Retinal pigment epithelial cell (primary cell): ENCODE data around the gene TBXAS1.

Experiments used
- DNase-seq: peaks from one replicate; pipeline ENCODE4 v3.0.0-alpha.2; 2010; ENCODE audit warnings: low read depth
- H3K4me3 ChIP-seq: 2 replicates; pipeline ENCODE4 v1.5.1; 2011; ENCODE audit warnings: mild to moderate bottlenecking, low read length, control low read depth, moderate library complexity
- TF ChIP-seq, protein P1 (sequence below): conservative IDR thresholded peaks from 2 replicates; pipeline ENCODE4 v1.5.1; 2011; ENCODE audit warnings: low read depth, low read length, control low read depth, inconsistent platforms

TBXAS1 gene

DNA sequence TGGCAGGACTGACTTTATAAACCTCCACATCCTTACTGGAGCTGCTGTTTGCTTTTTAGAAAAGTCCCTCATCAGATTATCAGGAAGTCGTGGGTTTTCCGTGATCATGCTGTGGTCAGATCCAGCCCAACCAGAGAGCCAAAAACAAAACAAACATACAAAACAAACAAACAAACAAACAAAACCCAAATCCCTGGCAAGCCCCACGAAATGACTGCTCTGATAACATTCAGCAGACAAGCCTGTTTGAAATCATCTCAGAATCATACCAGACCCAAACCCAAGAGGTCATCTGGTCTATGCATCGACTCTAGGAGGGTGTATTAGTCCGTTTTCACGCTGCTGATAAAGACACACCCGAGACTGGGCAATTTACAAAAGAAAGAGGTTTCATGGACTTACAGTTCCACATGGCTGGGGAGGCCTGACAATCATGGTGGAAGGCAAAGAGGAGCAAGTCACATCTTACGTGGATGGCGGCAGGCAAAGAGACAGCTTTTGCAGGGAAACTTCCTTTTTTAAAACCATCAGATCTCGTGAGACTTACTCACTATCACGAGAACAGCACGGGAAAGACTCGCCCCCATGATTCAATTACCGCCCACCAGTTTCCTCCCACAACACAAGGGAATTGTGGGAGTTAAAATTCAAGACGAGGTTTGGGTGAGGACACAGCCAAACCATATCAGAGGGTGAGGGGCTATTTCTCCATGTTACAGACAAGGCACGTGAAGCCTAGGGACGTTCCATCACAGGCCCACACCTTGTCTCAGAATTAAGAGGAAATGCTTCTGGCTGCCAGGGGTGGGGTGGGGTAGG is 148.0 kb downstream of the TBXAS1 start:
- TF ChIP-seq, protein P1, sequence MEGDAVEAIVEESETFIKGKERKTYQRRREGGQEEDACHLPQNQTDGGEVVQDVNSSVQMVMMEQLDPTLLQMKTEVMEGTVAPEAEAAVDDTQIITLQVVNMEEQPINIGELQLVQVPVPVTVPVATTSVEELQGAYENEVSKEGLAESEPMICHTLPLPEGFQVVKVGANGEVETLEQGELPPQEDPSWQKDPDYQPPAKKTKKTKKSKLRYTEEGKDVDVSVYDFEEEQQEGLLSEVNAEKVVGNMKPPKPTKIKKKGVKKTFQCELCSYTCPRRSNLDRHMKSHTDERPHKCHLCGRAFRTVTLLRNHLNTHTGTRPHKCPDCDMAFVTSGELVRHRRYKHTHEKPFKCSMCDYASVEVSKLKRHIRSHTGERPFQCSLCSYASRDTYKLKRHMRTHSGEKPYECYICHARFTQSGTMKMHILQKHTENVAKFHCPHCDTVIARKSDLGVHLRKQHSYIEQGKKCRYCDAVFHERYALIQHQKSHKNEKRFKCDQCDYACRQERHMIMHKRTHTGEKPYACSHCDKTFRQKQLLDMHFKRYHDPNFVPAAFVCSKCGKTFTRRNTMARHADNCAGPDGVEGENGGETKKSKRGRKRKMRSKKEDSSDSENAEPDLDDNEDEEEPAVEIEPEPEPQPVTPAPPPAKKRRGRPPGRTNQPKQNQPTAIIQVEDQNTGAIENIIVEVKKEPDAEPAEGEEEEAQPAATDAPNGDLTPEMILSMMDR: no peak
- no peak for DNase-seq
- no peak overlapping the region for H3K4me3 ChIP-seq

DNA sequence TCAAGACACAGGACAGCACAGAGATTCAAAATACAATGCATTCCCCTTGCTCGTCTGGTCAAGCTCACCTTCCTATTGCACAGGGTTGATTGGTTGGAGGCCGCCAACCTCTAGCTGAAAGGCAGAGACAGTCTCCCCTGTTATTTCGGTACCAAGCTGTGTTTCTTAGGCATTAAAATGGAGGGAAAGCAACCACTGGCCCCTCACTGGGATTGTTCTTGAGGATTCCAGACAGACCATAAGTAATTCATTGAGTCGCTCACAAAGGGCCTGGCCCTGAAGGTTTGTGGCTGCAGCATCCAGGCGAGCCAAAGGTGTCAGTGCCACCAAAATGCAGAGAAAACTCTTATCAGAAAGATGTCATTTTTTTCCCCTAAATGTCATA is 152.4 kb downstream of the TBXAS1 start:
- TF ChIP-seq, protein P1: no peak
- H3K4me3 ChIP-seq: no peak overlapping the region
- DNase-seq: no peak

DNA sequence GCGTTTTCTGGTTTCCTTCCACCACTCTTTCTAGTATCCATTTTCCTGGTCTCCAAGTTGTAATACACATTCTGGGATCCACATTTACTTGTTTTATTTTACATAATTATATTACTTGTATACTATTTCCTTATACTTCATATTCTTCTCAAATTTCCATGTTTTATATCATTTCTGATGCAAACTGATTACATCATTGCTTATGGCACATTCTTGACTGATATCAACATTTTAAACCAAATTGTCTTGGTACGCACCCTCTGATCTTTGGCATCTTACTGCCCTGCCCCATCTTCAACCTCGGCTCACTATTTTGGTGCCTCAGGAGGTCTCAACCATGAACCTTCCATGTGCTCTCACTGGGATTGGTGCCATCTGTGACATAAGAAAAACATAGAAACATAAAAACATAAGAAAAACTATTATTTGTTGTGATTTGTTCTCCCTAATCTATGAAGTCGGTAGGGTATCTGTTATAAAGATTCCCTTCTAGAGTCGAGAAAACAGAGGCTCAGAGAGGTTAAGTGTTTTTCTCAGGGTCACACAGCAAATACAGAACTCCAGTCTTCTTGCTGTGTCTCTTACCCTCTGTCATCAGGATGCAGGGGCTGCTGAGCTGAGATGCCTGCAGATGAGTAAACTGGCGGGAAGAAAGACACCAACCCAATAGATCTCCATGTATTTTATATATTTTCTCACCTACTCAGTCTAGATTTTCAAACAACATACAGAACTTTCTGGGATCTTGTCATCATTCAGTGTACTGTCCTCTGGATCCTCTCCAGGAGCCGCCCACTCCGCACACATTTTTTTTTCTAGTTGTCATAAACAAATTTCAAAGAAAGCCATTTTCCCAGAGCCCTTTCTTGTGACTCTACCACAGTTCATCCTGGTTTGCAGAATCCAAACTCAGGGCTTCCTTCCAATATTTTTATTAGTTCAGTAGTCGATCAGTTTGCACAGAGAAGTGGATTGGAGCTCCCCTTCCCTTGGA is 154.2 kb downstream of the TBXAS1 start:
- TF ChIP-seq, protein P1: no peak
- no peak overlapping the region for H3K4me3 ChIP-seq
- no peak for DNase-seq

DNA sequence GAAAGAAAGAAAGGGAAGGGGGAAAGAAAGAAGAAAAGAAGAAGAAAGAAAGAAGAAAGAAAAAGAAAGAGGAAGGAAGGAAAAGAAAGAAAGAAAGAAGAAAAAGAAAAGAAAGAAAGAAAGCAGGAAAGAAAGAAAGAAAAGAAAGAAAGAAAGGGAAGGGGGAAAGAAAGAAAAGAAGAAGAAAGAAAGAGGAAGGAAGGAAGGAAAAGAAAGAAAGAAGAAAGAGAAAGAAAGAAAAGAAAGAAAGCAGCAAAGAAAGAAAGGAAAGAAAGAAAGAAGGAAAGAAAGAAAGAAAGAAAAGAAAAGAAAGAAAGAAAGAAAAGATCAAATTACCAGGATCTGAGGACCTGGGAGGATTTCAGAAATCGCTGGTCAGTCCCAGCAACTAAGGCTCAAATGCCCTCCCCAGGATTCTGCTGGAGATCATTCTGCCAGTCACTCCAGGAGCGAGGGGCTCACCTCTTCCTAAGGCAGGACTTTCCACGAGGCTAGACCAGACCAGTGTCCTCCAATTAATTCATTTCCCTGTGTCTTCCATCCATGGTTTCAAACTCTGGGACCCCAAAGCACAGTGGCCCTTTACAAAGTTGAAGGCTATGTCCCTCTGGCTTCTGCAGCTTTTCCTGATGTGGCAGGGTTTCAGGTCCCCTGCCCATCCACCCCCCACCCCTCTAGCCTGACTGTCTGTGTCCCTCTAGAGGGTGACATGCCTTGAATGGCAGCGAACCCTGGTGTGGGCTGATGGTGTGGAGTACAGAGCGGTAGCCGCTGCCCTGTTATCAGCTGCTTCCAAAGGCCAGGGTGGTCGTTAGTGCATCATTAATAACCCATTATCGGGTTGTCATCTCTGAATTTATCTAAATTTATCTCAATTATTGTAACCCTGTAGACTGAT is 155.8 kb downstream of the TBXAS1 start:
- TF ChIP-seq, protein P1: no peak
- no peak overlapping the region for H3K4me3 ChIP-seq
- DNase-seq: no peak

DNA sequence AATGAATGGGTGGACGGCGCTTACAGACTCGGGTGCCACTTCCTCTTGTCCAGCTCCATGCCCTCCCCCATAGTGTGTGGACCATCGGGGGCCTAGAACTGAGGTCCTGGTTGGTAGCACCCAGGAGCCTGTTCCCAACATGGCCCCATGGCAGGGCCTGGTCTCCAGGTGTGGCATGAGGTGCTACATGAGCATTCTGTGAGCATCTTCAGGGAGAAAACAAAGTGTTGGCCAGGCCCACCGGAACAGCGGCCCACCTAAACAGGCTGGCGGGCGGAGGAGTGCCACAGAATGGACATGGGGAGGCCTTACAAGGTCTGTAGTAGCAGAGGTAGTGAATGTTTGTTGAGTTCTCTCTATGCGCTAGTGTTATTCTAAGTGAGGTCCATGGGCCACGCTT is 156.7 kb downstream of the TBXAS1 start:
- no peak overlapping the region for H3K4me3 ChIP-seq
- TF ChIP-seq, protein P1: no peak
- no peak for DNase-seq

DNA sequence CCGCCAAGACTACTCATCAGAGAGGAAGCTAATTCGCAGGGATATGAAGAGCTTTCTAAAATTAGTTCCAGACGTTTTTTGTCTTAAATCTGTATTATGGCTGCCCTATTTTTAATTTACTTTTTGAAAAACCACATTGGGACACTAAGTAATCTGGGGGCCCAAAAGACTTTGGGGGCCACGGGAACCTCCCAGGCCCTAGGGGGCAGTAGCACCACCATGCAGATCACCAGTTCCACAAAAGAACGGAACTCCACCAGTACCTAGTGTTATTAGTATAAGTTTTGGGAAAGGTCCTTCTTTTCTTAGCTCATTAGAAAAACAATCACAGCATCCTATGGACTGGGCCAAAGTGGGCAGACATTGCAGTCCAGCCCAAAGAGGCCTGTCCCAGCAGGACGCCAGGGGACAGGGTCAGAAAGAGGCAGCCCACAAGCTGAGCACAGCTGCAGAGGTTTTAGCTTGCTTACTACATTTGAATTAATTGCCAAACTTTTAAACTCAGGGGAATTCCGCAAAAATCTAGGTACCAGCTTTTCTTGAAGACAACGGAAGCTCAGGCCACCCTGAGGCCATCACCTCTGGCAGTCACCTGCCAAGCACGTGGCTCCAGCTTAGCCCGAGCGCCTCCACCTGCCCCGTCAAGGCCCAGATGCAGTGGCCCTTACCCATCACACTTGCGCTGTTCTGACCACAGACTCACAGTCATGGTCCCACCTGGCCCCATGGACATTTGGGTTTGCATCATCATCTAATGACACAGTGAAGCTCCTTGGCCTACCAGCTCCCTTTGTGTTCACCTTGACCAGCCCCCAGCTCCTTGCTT is 158.8 kb downstream of the TBXAS1 start:
- no peak for DNase-seq
- no peak overlapping the region for H3K4me3 ChIP-seq
- TF ChIP-seq, protein P1: peak; percentile 21
